ENCODE data around the gene SLC22A14. TPM values are rescaled to one million over a fixed set of nuclear protein-coding genes. Genes with fewer than 3 reads are reported as not detected.

Gene SLC22A14
- total and polyA plus RNA-seq, 7 donors, result 0.09 TPM; not detected in 6

GRCh38 chr3:38311476-38311875, 29.4 kb downstream of the SLC22A14 start:
- H3K27me3 ChIP-seq, result no peaks in the 10 kb centered on the region

GRCh38 chr3:38311941-38312340, 29.8 kb downstream of the SLC22A14 start:
- H3K27ac ChIP-seq, result no peak overlapping the region
- H3K4me1 ChIP-seq, result no peaks in the 10 kb centered on the region
- no peak for DNase-seq
- WGBS, 2 donors, result 71 to 77% methylated on average over 2 of the region's 2 CpGs
- no peak overlapping the region for H3K4me3 ChIP-seq
- no peaks in the 10 kb centered on the region for H3K36me3 ChIP-seq
- intact Hi-C loops (cut with DNase I), result no loop called here
- TF ChIP-seq POLR2A (IDR thresholded peaks at IDR 0.05) (no peak), POLR2AphosphoS5 (IDR thresholded peaks at IDR 0.05) (no peak), EP300 (IDR thresholded peaks at IDR 0.05) (no peak)
- TF ChIP-seq, protein P1, sequence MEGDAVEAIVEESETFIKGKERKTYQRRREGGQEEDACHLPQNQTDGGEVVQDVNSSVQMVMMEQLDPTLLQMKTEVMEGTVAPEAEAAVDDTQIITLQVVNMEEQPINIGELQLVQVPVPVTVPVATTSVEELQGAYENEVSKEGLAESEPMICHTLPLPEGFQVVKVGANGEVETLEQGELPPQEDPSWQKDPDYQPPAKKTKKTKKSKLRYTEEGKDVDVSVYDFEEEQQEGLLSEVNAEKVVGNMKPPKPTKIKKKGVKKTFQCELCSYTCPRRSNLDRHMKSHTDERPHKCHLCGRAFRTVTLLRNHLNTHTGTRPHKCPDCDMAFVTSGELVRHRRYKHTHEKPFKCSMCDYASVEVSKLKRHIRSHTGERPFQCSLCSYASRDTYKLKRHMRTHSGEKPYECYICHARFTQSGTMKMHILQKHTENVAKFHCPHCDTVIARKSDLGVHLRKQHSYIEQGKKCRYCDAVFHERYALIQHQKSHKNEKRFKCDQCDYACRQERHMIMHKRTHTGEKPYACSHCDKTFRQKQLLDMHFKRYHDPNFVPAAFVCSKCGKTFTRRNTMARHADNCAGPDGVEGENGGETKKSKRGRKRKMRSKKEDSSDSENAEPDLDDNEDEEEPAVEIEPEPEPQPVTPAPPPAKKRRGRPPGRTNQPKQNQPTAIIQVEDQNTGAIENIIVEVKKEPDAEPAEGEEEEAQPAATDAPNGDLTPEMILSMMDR (IDR thresholded peaks at IDR 0.05), result no peak
- no peaks in the 10 kb centered on the region for H3K9me3 ChIP-seq
- H3K27me3 ChIP-seq, result no peaks in the 10 kb centered on the region

More at GRCh38 chr3:38311476-38311875, 29.4 kb downstream of the SLC22A14 start:
- no peak overlapping the region for H3K27ac ChIP-seq
- intact Hi-C loops (cut with DNase I), result no loop called here
- no peaks in the 10 kb centered on the region for H3K9me3 ChIP-seq
- no peak for DNase-seq
- H3K4me1 ChIP-seq, result no peaks in the 10 kb centered on the region
- H3K4me3 ChIP-seq, result no peak overlapping the region
- 82 to 85% methylated on average over 1 of the region's 1 CpG for WGBS, 2 donors
- H3K36me3 ChIP-seq, result no peaks in the 10 kb centered on the region
- TF ChIP-seq, protein P1 (IDR thresholded peaks at IDR 0.05), result no peak
- TF ChIP-seq POLR2A (IDR thresholded peaks at IDR 0.05) (no peak), POLR2AphosphoS5 (IDR thresholded peaks at IDR 0.05) (no peak), EP300 (IDR thresholded peaks at IDR 0.05) (no peak)

- 89 to 95% methylated on average over 3 of the region's 3 CpGs for WGBS, 2 donors
- DNase-seq, result no peak
- intact Hi-C loops (cut with DNase I), result no loop called here
- no peaks in the 10 kb centered on the region for H3K9me3 ChIP-seq
- TF ChIP-seq POLR2A (IDR thresholded peaks at IDR 0.05) (no peak), POLR2AphosphoS5 (IDR thresholded peaks at IDR 0.05) (no peak), EP300 (IDR thresholded peaks at IDR 0.05) (no peak)
- TF ChIP-seq, protein P1 (IDR thresholded peaks at IDR 0.05), result no peak
- H3K27ac ChIP-seq, result no peak overlapping the region
- H3K4me1 ChIP-seq, result no peaks in the 10 kb centered on the region
- no peaks in the 10 kb centered on the region for H3K36me3 ChIP-seq
- no peak overlapping the region for H3K4me3 ChIP-seq
- no peaks in the 10 kb centered on the region for H3K27me3 ChIP-seq
These were observed 30.3 kb downstream of the SLC22A14 start for GRCh38 chr3:38312356-38312755.

DNA sequence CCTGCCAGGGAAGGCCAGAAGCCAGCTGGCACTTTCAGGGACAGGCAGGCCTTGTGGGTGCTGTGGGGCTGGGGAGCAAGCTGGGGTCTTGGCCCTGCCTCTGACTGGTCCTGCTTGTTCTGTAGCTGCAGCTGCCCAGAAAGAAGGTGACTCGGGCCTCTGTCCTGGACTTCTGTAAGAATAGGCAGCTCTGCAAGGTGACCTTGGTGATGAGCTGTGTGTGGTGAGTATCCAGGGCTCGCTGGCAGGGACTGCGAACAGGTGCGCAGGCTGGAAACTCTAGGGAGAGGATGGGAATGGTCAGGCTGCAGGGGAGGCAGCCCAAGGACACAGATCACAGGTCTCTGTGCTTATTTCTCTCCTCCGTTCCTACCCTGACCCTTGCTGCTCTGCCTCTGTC, 31.2 kb downstream of the SLC22A14 start:
- no peak for TF ChIP-seq POLR2AphosphoS5 (IDR thresholded peaks at IDR 0.05)
- TF ChIP-seq POLR2A (IDR thresholded peaks at IDR 0.05), result no peak
- TF ChIP-seq, protein P1 (IDR thresholded peaks at IDR 0.05), result no peak
- no peak for TF ChIP-seq EP300 (IDR thresholded peaks at IDR 0.05)
- 86 to 88% methylated on average over 5 of the region's 5 CpGs for WGBS, 2 donors

GRCh38 chr3:38313695-38314094, 31.6 kb downstream of the SLC22A14 start:
- no peak for DNase-seq
- intact Hi-C loops (cut with DNase I), result no loop called here

More for the DNA sequence above, 31.2 kb downstream of the SLC22A14 start:
- no peak overlapping the region for H3K27ac ChIP-seq
- no peak for DNase-seq
- H3K36me3 ChIP-seq, result no peaks in the 10 kb centered on the region
- intact Hi-C loops (cut with DNase I), result no loop called here
- H3K9me3 ChIP-seq, result no peaks in the 10 kb centered on the region
- H3K4me3 ChIP-seq, result no peak overlapping the region
- H3K27me3 ChIP-seq, result no peaks in the 10 kb centered on the region
- no peaks in the 10 kb centered on the region for H3K4me1 ChIP-seq

More at GRCh38 chr3:38313695-38314094, 31.6 kb downstream of the SLC22A14 start:
- H3K27me3 ChIP-seq, result no peaks in the 10 kb centered on the region
- H3K36me3 ChIP-seq, result no peaks in the 10 kb centered on the region
- H3K4me1 ChIP-seq, result no peaks in the 10 kb centered on the region
- WGBS, 2 donors, result 71 to 79% methylated on average over 11 of the region's 11 CpGs
- no peak overlapping the region for H3K27ac ChIP-seq
- H3K9me3 ChIP-seq, result no peaks in the 10 kb centered on the region
- TF ChIP-seq, protein P1 (IDR thresholded peaks at IDR 0.05), result no peak
- TF ChIP-seq POLR2A (IDR thresholded peaks at IDR 0.05), result no peak
- TF ChIP-seq POLR2AphosphoS5 (IDR thresholded peaks at IDR 0.05), result no peak
- no peak for TF ChIP-seq EP300 (IDR thresholded peaks at IDR 0.05)
- H3K4me3 ChIP-seq, result no peak overlapping the region
